GM12873 (cell line): ENCODE data around the gene NAP1L4.

Source experiments
- CTCF ChIP-seq: IDR thresholded peaks from 2 replicates; pipeline ENCODE4 v1.5.1; 2012; ENCODE audit warnings: low read depth, mild to moderate bottlenecking, moderate library complexity, low read length, control low read depth; ENCODE audit not compliant: insufficient read depth; ENCODE audit errors: missing control alignments

NAP1L4 gene

GRCh38 chr11:2921261-2921660 is 70.9 kb downstream of the NAP1L4 start:
- no peak for TF ChIP-seq CTCF

DNA sequence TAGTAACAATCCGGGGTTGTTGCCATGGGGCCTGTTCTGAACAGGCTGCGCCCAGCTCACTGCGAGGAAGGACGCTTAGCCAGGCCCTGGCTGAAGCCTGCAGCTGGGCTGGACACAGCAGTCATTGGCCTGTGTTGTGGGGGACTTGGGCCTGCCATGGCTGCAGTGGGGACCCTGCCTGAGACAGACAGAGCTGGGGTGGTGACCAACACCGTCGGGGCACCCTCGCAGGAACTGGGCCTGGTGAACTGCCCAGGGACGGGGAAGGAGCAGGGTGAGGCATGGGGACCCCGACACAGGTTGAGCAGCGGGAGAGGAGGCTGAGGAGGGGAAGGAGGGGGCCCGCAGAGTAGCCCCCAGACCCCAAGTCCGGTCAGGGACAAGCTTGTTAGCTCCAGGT is 71.8 kb downstream of the NAP1L4 start:
- TF ChIP-seq CTCF = no peak

DNA sequence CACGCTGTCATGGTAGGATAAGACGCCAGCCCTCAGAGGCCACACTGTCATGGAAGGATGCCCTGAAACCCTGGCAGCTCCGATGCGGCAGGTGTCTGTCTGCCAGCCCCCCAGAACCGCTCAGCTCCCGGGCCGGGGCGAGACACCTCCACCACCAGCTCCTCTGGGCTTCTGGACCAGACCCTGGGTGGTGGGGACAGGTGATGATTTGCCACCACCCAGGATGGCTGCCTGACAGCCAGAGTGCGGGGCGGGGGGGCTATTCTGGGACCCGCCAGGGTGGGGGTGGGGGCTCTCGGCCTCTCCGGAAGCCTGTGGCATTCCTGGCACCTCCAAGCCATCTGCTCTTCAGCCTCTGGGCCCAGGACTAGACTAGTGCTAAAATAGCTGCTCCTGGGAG is 72.3 kb downstream of the NAP1L4 start:
- TF ChIP-seq CTCF = no peak

- TF ChIP-seq CTCF = no peak
Measured at GRCh38 chr11:2919188-2919587, 72.9 kb downstream of the NAP1L4 start.

- no peak for TF ChIP-seq CTCF
Measured at GRCh38 chr11:2917842-2918490, 74.2 kb downstream of the NAP1L4 start.

DNA sequence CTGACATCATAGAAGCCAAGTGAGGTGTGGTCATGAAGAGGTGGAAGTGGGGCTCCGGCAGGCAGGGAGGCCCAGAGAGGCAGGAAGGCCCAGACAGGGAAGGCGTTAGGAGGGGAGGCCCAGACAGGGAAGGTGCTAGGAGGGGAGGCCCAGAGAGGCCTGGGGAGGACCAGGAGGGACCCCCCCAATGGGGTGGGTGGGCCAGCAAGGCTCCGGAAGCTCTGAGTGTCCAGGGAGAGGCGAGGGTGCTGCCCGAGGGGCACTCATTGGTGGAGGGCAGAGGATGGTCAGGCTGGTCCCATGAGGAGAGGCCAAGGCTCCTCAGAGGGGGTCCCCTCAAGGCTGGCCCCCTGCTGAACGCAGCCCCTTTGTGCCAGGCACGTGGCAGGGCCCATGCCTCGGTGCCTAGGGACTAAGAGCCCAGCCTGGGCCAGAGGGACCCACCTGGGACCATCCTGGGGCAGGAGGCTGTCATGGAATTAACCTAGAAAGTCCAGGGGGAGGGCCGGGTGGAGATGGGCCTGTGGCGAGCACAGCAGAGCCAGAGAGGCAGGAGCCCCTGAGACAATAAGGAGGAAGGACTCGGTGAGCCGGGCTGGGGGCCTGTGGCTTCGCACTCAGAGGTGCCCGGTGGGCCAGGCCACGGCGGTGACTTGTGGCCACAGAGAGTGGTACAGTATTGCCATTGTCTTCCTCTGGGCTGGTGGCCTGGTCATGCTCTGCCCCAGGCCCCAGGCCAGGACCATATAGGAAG is 75.1 kb downstream of the NAP1L4 start:
- no peak for TF ChIP-seq CTCF

DNA sequence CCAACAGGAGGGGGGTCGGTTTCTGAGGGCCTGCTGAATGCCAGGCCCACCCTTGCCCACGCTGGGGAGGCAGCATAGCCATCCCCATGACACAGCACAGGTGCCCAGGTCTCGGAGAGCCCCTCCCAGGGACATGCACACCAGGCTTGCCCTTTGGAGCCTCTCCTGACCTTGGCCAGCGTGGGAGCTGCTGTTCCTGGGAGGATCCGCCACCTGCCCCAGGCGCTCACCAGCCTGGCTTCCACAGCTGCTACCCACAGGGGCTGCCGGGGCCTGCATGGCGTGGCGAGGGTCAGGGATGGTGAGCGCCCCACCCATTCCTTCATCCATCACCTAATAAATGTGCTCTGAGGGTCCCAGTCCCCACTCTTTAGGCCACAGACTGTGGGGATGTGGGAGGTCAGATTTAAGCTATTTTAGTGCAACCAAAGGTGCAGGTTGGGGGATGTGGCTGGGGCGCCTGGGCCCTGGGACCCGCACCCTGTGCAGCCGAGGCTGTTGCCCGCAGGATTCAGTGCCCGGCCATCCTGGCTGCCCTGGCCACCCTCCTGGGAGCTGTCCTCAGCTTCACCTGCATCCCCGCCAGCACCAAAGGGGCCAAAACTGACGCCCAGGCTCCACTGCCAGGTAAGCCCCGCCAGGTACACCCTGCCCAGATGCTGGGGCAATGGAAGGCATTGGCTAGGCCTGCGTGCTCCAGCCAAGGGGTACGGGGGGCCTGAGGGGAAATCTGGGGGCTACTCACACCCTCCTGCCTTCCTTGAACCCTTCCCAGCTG is 75.8 kb downstream of the NAP1L4 start:
- no peak for TF ChIP-seq CTCF
